SHP77 treated with DMSO at 0.1 percent for 48 hours (cell line): Measurements from ENCODE around the gene HIP1R.
A peak's percentile ranks its signal among the peaks of the same experiment; 100 is the strongest.

Experiments used
- DNase-seq: peaks from one replicate; lab custom pipeline; 2025; lab: John Stamatoyannopoulos, UW

HIP1R gene

GRCh38 chr12:122834104-122834920 lies 945 bp upstream of the HIP1R start:
- DNase-seq: peak; percentile 62

- DNase-seq: no peak
Measured at GRCh38 chr12:122835750-122836026, 431 bp downstream of the HIP1R start.

- DNase-seq: no peak
Measured at GRCh38 chr12:122836027-122836921, 1.0 kb downstream of the HIP1R start.

GRCh38 chr12:122837306-122838265 lies 2.3 kb downstream of the HIP1R start:
- DNase-seq: no peak

- DNase-seq: no peak
Measured at GRCh38 chr12:122838841-122839240, 3.6 kb downstream of the HIP1R start.

- no peak for DNase-seq
Measured at GRCh38 chr12:122839907-122840554, 4.8 kb downstream of the HIP1R start.

GRCh38 chr12:122840580-122841513 lies 5.6 kb downstream of the HIP1R start:
- peak; percentile 47 for DNase-seq

- DNase-seq: peak; percentile 57
Measured at GRCh38 chr12:122841544-122842321, 6.5 kb downstream of the HIP1R start.

- no peak for DNase-seq
Measured at GRCh38 chr12:122842505-122843405, 7.5 kb downstream of the HIP1R start.

GRCh38 chr12:122843455-122843854 lies 8.2 kb downstream of the HIP1R start:
- DNase-seq: no peak

- DNase-seq: no peak
Measured at GRCh38 chr12:122844366-122844971, 9.2 kb downstream of the HIP1R start.

GRCh38 chr12:122845041-122845864 lies 10.0 kb downstream of the HIP1R start:
- DNase-seq: no peak

- DNase-seq: no peak
Measured at GRCh38 chr12:122845865-122846621, 10.8 kb downstream of the HIP1R start.

- DNase-seq: no peak
Measured at GRCh38 chr12:122846622-122847515, 11.6 kb downstream of the HIP1R start.

GRCh38 chr12:122847516-122847836 lies 12.2 kb downstream of the HIP1R start:
- DNase-seq: no peak
